Activated naive CD8-positive, alpha-beta T cell treated with anti-CD3 and anti-CD28 coated beads for 36 hours (primary cell): ENCODE data around the gene VEPH1. TPM values are rescaled to one million over a fixed set of nuclear protein-coding genes. Genes with fewer than 3 reads are reported as not detected.

Experiments
- DNase-seq: peaks from one replicate; pipeline ENCODE4 v3.0.0; 2021
- H3K27ac Mint-ChIP-seq: one replicate; pipeline ENCODE4 v1.8.0; 2022; ENCODE audit warnings: mild to moderate bottlenecking, moderate library complexity, mixed read lengths
- H3K27me3 Mint-ChIP-seq: one replicate; pipeline ENCODE4 v1.8.0; 2022; ENCODE audit warnings: mild to moderate bottlenecking, mixed read lengths
- H3K36me3 Mint-ChIP-seq: one replicate; pipeline ENCODE4 v1.8.0; 2021; ENCODE audit warnings: mild to moderate bottlenecking, mixed read lengths
- H3K4me1 Mint-ChIP-seq: one replicate; pipeline ENCODE4 v1.8.0; 2021; ENCODE audit warnings: mixed read lengths
- H3K4me3 Mint-ChIP-seq: one replicate; pipeline ENCODE4 v1.8.0; 2022; ENCODE audit warnings: mild to moderate bottlenecking, moderate library complexity, mixed read lengths
- H3K9me3 Mint-ChIP-seq: one replicate; pipeline ENCODE4 v1.8.0; 2022; ENCODE audit warnings: mixed read lengths
- total RNA-seq, 2 experiments: library from RNA; stranded (reverse); gene quantifications; one replicate each; pipeline ENCODE4 v1.2.3, GENCODE V29; 2021

Gene VEPH1
- total RNA-seq, 2 experiments from 2014 or later = not detected

DNA sequence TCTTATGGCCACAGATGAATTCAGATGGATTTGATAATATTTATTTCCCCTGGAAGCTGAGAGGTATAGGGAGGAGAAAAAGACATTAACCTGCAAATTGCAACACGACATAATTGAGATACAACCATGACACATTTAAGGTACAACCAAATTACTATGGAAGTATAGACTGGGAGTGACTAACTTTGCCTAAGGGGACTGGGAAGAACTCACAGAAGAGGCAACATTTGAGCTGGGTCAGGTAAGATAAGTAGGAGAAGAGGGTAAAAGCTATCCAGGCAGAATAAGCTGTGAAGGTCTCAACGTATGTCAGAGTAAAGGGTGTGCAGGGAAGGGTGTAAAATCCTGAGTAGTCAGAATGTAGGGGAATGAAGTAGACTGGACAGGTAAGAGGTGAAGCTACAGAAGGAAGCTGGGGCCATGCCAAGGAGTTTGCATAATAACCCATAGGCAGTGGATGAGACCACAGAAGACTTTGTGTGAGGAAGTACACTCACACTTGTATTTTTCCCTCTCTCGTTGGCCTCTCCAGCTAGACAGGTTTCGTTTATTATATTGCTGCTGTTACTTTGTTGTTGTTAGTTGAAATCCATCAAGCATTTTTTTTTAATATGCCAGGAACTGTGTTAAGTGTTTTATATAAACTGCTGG lies 94.6 kb downstream of the VEPH1 start:
- DNase-seq = no peak
- H3K36me3 Mint-ChIP-seq = peaks cover 2% of the 10 kb centered on the region
- no peak overlapping the region for H3K4me3 Mint-ChIP-seq

DNA sequence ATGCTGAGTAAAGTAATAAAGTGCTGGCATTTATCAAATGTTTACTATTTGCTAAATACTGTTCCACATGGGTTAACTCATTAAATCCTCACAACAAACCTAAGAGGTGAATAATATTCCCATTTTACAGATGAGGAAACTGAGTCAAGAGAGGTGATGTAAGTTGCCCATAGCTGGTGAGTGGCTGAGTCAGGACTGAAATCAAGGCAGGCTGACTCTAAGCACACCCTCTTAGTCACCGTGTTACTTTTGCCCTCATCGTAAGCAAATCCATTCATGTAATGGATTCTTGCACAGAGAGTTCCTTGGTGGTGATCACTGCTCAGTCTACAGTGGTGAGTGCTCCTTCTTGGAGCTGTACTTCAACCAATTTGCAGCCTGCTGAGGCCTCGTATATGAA lies 95.4 kb downstream of the VEPH1 start:
- DNase-seq = no peak
- Mint-ChIP-seq H3K9me3 (no peaks in the 10 kb centered on the region), H3K36me3 (peaks cover 2% of the 10 kb centered on the region), H3K4me3 (no peak overlapping the region), H3K27me3 (no peaks in the 10 kb centered on the region), H3K4me1 (no peaks in the 10 kb centered on the region), H3K27ac (no peak overlapping the region)

More for the DNA sequence above, 94.6 kb downstream of the VEPH1 start:
- H3K9me3 Mint-ChIP-seq = no peaks in the 10 kb centered on the region
- no peaks in the 10 kb centered on the region for H3K4me1 Mint-ChIP-seq
- no peak overlapping the region for H3K27ac Mint-ChIP-seq
- no peaks in the 10 kb centered on the region for H3K27me3 Mint-ChIP-seq

DNA sequence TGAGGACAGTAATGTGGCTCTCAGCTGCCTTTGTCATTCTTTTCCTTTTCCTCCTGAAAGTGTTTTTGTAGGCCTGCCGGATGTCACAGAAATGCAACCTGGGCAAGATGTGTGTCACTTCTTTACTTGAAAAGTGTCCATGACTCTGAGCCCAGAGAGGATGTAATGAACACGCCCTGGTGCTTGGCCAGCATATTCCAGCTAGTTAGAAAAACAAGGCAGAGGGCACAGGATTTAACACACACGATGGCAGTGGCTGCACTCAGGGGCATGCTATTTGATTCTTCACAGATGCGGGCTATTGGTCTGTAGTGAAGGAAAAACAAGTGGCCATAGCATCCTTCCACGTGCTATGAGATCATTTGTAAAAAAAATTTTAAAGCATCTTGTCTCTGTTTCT lies 96.8 kb downstream of the VEPH1 start:
- no peak for DNase-seq

GRCh38 chr3:157405457-157405856 lies 97.8 kb downstream of the VEPH1 start:
- no peak for DNase-seq
- no peak overlapping the region for H3K27ac Mint-ChIP-seq
- H3K27me3 Mint-ChIP-seq = no peaks in the 10 kb centered on the region
- no peak overlapping the region for H3K4me3 Mint-ChIP-seq
- no peaks in the 10 kb centered on the region for H3K9me3 Mint-ChIP-seq
- no peaks in the 10 kb centered on the region for H3K36me3 Mint-ChIP-seq
- no peaks in the 10 kb centered on the region for H3K4me1 Mint-ChIP-seq

More for the DNA sequence above, 96.8 kb downstream of the VEPH1 start:
- H3K27me3 Mint-ChIP-seq = no peaks in the 10 kb centered on the region
- no peak overlapping the region for H3K27ac Mint-ChIP-seq
- peaks cover 2% of the 10 kb centered on the region for H3K36me3 Mint-ChIP-seq
- no peaks in the 10 kb centered on the region for H3K9me3 Mint-ChIP-seq
- no peak overlapping the region for H3K4me3 Mint-ChIP-seq
- H3K4me1 Mint-ChIP-seq = no peaks in the 10 kb centered on the region

GRCh38 chr3:157404381-157404780 lies 98.8 kb downstream of the VEPH1 start:
- no peaks in the 10 kb centered on the region for H3K36me3 Mint-ChIP-seq
- no peak overlapping the region for H3K4me3 Mint-ChIP-seq
- no peaks in the 10 kb centered on the region for H3K4me1 Mint-ChIP-seq
- DNase-seq = no peak
- no peaks in the 10 kb centered on the region for H3K27me3 Mint-ChIP-seq
- no peaks in the 10 kb centered on the region for H3K9me3 Mint-ChIP-seq
- no peak overlapping the region for H3K27ac Mint-ChIP-seq

GRCh38 chr3:157398598-157398997 lies 104.6 kb downstream of the VEPH1 start:
- no peak overlapping the region for H3K4me3 Mint-ChIP-seq
- no peaks in the 10 kb centered on the region for H3K27me3 Mint-ChIP-seq
- DNase-seq = no peak
- H3K27ac Mint-ChIP-seq = no peak overlapping the region
- no peaks in the 10 kb centered on the region for H3K4me1 Mint-ChIP-seq
- H3K9me3 Mint-ChIP-seq = no peaks in the 10 kb centered on the region
- no peaks in the 10 kb centered on the region for H3K36me3 Mint-ChIP-seq

- Mint-ChIP-seq H3K9me3 (peaks cover 8% of the 10 kb centered on the region), H3K4me1 (no peaks in the 10 kb centered on the region), H3K27me3 (no peaks in the 10 kb centered on the region), H3K27ac (no peak overlapping the region), H3K36me3 (peaks cover 9% of the 10 kb centered on the region), H3K4me3 (no peak overlapping the region)
- no peak for DNase-seq
These were observed 108.8 kb downstream of the VEPH1 start for GRCh38 chr3:157394411-157394810.

GRCh38 chr3:157393113-157393512 lies 110.1 kb downstream of the VEPH1 start:
- Mint-ChIP-seq H3K4me1 (no peaks in the 10 kb centered on the region), H3K9me3 (peaks cover 8% of the 10 kb centered on the region), H3K36me3 (peaks cover 9% of the 10 kb centered on the region), H3K4me3 (no peak overlapping the region), H3K27me3 (no peaks in the 10 kb centered on the region), H3K27ac (no peak overlapping the region)
- DNase-seq = no peak

DNA sequence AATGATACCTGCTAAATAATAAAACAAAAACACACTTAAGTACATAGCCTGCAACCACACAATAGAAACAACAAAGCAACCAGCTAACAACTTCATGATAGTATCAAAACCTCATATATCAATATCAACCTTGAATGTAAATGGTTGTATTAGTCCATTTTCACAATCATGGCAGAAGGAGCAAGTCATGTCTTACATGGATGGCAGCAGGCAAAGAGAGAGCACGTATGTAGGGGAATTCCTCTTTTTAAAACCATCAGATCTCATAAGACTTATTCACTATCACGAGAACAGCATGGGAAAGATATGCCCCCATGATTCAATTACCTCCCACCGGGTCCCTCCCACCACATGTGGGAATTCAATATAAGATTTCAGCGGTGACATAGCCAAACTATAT lies 111.1 kb downstream of the VEPH1 start:
- H3K9me3 Mint-ChIP-seq = peaks cover 8% of the 10 kb centered on the region
- no peak overlapping the region for H3K27ac Mint-ChIP-seq
- H3K4me3 Mint-ChIP-seq = no peak overlapping the region
- H3K4me1 Mint-ChIP-seq = no peaks in the 10 kb centered on the region
- no peak for DNase-seq
- H3K36me3 Mint-ChIP-seq = peaks cover 9% of the 10 kb centered on the region
- no peaks in the 10 kb centered on the region for H3K27me3 Mint-ChIP-seq

GRCh38 chr3:157390713-157391515 lies 112.3 kb downstream of the VEPH1 start:
- Mint-ChIP-seq H3K27me3 (no peaks in the 10 kb centered on the region), H3K4me3 (no peak overlapping the region), H3K36me3 (peaks cover 9% of the 10 kb centered on the region), H3K27ac (no peak overlapping the region), H3K4me1 (no peaks in the 10 kb centered on the region), H3K9me3 (peaks cover 8% of the 10 kb centered on the region)
- DNase-seq = no peak

GRCh38 chr3:157388976-157389375 lies 114.2 kb downstream of the VEPH1 start:
- Mint-ChIP-seq H3K27me3 (no peaks in the 10 kb centered on the region), H3K4me1 (no peaks in the 10 kb centered on the region), H3K9me3 (peaks cover 8% of the 10 kb centered on the region), H3K27ac (no peak overlapping the region), H3K4me3 (no peak overlapping the region), H3K36me3 (peaks cover 9% of the 10 kb centered on the region)
- no peak for DNase-seq

DNA sequence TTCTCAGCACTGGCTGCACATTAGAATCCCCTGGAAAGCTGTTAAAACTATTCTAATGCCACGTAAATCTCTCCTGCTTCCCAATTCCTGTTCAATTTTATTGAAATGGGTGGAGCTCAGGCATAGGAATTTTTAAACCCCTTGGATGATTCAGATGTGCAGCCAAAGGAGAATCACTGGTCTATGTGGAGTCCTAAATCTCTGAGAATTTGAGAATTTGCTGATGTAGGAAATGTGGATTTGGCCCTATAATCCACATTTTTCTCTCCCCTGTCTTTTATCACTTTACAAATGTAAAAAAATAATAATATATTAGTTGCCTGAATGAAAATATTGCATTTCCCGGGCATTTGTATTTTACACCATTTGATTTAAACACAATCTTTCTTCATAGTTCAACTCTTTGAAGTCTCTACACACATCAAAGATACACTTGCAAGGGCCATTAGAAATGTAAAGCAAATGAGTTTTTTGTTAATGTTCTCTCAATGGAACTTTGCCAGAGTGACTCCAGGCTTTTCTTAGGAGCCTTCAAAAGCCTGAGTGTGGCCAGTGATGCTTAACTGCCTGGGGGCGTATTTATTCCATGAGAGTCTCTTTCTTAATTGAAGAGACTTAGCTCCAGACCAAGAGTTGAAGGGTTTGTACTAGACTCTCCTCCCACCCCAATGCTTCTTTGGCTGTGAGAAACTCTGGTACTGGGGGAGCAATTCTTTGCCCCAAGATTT lies 115.3 kb downstream of the VEPH1 start:
- H3K27me3 Mint-ChIP-seq = no peaks in the 10 kb centered on the region
- peaks cover 9% of the 10 kb centered on the region for H3K36me3 Mint-ChIP-seq
- DNase-seq = no peak
- peaks cover 8% of the 10 kb centered on the region for H3K9me3 Mint-ChIP-seq
- no peaks in the 10 kb centered on the region for H3K4me1 Mint-ChIP-seq
- H3K4me3 Mint-ChIP-seq = no peak overlapping the region
- H3K27ac Mint-ChIP-seq = no peak overlapping the region

DNA sequence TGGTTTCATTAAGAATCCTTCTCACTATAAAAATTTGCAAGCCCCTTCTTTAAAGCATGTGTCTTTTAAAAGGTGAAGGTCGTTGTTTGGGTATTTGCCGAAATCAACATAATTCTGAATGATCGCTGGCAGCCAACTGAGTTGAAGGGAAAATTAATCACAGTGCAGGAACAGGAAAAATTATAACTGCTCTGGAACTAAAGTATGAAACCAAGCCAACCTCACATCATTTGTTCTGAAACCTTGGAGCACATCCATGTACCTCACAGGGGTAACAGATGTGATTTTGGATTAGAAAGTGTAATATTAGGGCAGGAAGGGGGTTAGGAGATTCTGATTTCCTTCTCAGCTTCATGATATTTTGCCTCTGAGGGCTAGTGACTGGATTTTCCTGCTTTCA lies 118.7 kb downstream of the VEPH1 start:
- Mint-ChIP-seq H3K4me1 (no peaks in the 10 kb centered on the region), H3K27me3 (no peaks in the 10 kb centered on the region), H3K36me3 (peaks cover 5% of the 10 kb centered on the region), H3K27ac (no peak overlapping the region), H3K9me3 (no peaks in the 10 kb centered on the region), H3K4me3 (no peak overlapping the region)
- DNase-seq = no peak

- Mint-ChIP-seq H3K27me3 (no peaks in the 10 kb centered on the region), H3K36me3 (peaks cover 5% of the 10 kb centered on the region), H3K4me3 (no peak overlapping the region), H3K4me1 (no peaks in the 10 kb centered on the region), H3K9me3 (no peaks in the 10 kb centered on the region), H3K27ac (no peak overlapping the region)
- no peak for DNase-seq
These were observed 119.2 kb downstream of the VEPH1 start for GRCh38 chr3:157384031-157384430.

DNA sequence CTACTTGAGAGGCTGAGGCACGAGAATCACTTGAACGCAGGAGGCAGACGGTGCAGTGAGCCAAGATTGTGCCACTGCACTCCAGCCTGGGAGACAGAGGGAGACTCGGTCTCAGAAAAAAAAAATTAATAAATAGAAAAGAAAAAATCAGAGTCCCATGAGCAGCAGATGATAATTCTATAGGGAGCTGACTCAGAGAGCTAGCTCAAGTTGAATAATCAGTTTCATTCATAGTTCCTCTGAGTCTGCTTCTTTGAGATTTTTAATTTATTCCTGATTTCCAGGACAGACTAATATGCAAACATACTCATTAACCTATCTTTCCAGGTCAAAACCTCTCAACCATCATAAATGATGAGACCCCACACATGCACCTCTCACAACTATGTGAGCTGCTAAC lies 121.6 kb downstream of the VEPH1 start:
- no peaks in the 10 kb centered on the region for H3K9me3 Mint-ChIP-seq
- no peaks in the 10 kb centered on the region for H3K27me3 Mint-ChIP-seq
- H3K4me1 Mint-ChIP-seq = no peaks in the 10 kb centered on the region
- H3K4me3 Mint-ChIP-seq = no peak overlapping the region
- peaks cover 5% of the 10 kb centered on the region for H3K36me3 Mint-ChIP-seq
- DNase-seq = no peak
- H3K27ac Mint-ChIP-seq = no peak overlapping the region
